Measurements from ENCODE around the gene ALDH1B1.
"Not testable (repeated sequence)": the region's sequence is repeated elsewhere in the genome, so short reads cannot be mapped to it uniquely, and the experiment has no call there.

Gene ALDH1B1

DNA sequence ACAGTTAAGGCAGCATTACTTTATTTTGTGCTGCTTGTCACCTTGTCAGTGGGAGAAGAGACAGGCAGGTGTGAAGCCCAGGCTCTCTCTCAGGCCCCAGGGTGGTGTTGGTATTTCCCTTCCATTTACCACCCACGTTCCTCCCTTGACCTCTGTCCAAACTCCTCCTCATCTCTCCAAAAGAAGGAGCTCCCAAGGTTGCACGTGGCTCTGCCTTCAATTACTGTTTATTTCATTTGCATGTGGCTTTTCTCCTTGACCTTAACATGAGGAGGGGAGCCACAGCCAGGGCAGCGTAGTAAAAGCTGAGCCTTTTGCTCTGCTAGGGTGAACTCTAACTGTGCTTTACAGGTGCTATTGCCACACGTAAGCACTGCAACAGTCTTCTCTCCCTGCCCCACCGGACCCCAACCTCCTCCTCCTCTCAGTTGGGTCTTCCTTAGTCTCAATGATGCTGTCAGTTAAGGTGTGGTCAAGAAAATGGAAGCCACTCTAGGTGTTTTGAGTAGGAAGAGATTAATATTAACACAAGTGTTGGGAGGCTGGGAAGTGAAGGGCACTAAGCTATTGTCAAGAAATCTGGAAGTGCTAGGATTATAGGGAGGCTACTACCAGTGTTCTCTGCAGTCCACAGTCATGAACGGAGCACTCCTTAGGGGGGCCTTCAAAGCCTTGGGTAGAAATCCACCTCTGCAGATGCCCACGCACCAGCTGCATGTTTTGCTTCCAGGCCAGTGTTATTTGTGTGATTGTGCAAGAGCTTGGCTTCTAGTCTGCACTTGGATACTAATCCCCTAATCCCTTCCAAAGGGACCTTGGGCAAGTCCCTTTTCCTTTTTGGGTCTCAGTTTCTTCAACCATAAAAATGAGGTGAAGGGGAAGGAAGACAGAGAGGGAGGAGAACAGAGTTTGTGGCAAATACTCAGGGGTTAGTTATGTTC is 3.9 kb upstream of the ALDH1B1 start:
- DNase-seq: no peak

DNA sequence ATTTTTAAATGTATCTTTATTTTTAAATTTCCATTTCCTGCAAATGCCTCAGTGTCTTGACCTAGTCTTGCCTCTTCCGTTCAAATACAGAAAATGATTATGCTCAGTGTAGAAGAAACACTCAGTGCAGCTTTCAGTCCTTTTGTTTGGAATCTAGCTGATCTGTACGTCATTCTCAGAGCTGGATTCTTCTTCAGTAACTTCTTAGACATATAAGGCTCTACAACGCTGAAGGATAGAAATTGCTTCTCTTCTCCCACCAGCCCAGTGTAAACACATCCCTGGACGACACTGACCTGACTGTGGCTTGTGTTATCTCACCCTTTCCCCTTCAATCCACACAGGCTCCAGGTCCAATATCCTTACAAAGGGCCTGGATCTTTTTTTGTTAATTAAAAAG is 3.2 kb upstream of the ALDH1B1 start:
- DNase-seq: no peak

- DNase-seq: no peak
Observed at GRCh38 chr9:38390442-38390841, 2.1 kb upstream of the ALDH1B1 start.

- no peak for DNase-seq
Observed at GRCh38 chr9:38390851-38391250, 1.7 kb upstream of the ALDH1B1 start.

DNA sequence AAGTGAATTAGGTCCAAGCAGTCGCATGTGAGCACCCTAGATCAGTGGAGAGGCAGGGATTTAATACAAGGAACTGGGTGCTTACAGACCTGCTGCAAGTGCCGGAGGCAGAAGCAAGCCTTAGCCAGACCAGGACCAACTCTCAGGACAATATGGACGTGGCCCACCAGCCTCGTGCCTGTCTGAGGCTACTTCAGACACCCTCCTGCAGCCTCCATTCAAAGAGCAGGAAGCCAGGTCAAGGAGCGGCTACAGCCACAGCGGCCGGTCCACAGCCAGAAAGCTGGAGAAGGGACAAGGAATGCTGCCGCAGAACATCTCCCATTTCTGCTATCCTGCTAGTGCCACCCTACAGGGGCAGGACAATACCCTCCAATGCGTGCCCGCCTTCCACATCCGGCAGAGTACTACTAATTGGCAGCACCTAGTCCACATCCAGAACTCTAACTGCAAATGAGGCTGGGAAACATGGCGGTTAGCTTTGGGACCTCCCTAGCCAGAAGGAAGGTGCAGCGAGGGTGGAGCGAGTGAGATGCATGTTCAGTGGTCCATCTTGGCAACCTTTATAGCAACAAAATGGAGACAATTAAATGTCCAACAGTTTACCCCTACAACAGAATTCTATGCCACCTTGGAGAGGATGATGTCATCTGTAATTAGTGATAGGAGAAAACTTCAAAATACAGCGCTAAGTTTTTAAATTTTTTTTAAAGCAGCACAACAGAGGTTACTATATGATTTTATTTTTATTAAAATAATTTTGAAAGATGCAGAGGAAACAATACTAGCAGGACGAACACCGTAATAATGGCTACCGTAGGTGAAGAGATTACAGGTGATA is 1.0 kb upstream of the ALDH1B1 start:
- DNase-seq: no peak

DNA sequence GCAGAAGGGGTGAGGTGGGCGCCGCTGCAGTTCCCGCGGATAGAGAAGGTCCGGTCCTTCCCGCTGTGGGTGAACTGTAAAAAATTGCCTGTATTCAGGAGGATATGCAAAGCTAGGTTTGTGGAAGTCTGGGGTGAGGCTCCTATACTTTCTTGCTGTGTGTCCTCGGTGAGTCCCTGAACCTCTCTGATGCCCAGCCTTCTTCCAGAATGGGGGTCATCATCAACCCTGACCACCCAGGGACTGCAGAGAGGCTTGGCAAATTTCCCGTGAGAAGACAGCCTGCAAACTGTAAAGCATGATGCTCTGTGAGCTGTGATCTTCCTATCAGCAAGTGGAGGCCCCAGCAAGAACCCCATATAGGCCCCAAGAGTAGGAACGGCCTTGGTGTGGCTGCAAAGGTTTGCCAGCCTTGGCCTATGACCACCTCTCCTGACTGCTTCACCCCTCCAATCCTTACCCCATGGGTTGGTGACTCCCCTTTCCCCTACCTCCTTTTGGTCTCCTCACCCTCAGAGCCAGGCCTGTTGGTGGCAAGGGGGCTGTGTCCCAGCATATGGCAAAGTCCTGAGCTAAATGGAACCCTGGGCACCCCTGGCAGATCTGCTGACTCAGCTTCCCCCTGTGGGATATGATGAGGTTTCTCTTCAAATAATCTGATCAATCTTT is 760 bp downstream of the ALDH1B1 start:
- DNase-seq: no peak

GRCh38 chr9:38394416-38394815 is 1.9 kb downstream of the ALDH1B1 start:
- DNase-seq: no peak

- DNase-seq: no peak
Observed at GRCh38 chr9:38395653-38396370, 3.3 kb downstream of the ALDH1B1 start.

DNA sequence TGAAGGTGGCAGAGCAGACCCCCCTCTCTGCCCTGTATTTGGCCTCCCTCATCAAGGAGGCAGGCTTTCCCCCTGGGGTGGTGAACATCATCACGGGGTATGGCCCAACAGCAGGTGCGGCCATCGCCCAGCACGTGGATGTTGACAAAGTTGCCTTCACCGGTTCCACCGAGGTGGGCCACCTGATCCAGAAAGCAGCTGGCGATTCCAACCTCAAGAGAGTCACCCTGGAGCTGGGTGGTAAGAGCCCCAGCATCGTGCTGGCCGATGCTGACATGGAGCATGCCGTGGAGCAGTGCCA is 3.8 kb downstream of the ALDH1B1 start:
- DNase-seq: no peak

- DNase-seq: not testable (repeated sequence)
Observed at GRCh38 chr9:38399191-38399590, 6.7 kb downstream of the ALDH1B1 start.

GRCh38 chr9:38401994-38402393 is 9.5 kb downstream of the ALDH1B1 start:
- no peak for DNase-seq

GRCh38 chr9:38404314-38404713 is 11.8 kb downstream of the ALDH1B1 start:
- no peak for DNase-seq

- no peak for DNase-seq
Observed at GRCh38 chr9:38405785-38406184, 13.3 kb downstream of the ALDH1B1 start.

- no peak for DNase-seq
Observed at GRCh38 chr9:38406476-38407186, 14.1 kb downstream of the ALDH1B1 start.

GRCh38 chr9:38408719-38409118 is 16.2 kb downstream of the ALDH1B1 start:
- no peak for DNase-seq

- DNase-seq: no peak
Observed at GRCh38 chr9:38412751-38413150, 20.2 kb downstream of the ALDH1B1 start.

- no peak for DNase-seq
Observed at GRCh38 chr9:38413283-38413682, 20.8 kb downstream of the ALDH1B1 start.

DNA sequence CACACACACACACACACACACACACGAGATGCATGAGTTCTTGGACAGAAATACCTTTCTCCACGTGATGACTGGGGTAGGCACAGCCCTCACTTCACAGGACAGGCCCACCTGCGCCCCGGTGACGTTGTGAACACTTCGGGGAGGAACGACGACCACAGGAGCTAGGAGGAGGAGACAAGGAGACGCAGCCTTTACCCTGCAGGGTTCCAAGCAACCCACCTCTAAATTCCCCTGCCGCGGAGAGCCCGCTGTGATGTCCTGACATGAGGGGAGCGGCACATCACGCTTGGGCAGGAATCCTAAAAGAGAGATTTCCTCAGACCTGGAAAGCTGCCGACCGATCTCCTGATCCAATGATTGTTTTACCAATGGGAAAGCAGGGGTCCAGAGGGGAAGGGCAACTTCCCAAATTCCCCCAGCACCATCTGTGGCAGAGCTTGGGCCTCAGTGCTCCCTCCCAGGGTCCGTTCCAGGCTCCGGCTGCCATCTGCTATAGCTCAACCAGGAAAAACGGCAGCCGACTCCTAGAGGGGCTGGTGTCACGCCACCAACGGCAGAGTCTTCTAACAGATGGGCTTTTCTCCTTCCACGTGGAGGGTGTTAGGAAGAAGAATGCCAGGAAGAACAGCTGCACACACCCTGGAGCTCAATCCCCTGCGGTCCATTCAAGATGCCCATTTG is 21.7 kb downstream of the ALDH1B1 start:
- DNase-seq: no peak

DNA sequence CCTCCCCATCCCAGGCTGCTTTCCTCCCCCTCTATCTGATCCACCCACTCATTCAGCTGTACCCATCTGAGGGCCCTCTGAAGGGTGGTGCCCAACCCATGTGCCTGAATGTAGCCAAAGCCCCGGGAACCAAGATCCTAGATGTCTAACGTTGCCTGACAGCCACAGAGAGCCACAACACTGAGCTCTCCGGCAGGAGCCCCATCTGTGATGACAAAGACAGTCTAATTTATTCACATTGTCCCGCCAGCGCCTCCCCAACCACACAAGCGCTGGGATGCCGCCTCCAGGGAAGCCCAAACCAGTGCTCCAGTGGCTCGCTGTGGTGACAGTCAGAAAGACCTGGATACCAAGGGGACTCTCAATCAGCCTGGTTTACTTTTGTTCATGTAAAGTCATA is 23.4 kb downstream of the ALDH1B1 start:
- DNase-seq: no peak

- DNase-seq: no peak
Observed at GRCh38 chr9:38416461-38416860, 24.0 kb downstream of the ALDH1B1 start.

Data from NCI-H748 treated with DMSO at 0.1 percent for 48 hours (cell line).